Measurements from ENCODE around the gene RAB19. TPM values are rescaled to one million over a fixed set of nuclear protein-coding genes. Genes with fewer than 3 reads are reported as not detected.

The RAB19 gene
- total RNA-seq, 1 experiment from 2014 or later: not detected

DNA sequence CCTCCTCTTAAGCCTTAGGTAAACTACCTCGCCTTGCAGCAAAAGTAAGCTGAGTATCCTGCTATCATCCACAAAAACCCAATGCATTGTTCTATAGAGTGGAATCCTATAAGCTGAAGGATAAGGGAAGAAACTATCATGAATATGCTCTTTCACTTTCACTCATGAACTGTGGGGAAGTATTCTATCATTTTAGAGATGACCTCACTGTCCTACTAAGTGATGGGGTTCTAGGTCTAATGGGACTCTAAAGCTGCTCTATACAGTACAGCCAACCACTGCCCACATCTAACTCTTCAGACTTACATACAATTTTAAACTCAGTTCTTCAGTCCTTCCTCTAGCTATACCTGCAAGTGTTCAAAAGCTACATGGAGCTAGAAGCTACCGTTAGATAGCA is 59.3 kb downstream of the RAB19 start:
- Histone ChIP-seq H3K9ac (ENCODE audit: low read length) (no peak overlapping the region), H4K20me1 (ENCODE audit: insufficient read depth, low read depth, low read length) (0 out of 2 replicates have a peak, but pooled peaks cover 15% of the 10 kb centered on the region), H3K4me3 (ENCODE audit: low read length) (no peak overlapping the region), H3K4me1 (ENCODE audit: low read length) (no peaks in the 10 kb centered on the region), H3K27me3 (ENCODE audit: low read length) (no peaks in the 10 kb centered on the region), H3K9me2 (replicated peaks; ENCODE audit: insufficient read depth, low read length) (no peaks in the 10 kb centered on the region), H3K9me3 (ENCODE audit: low read length) (no peaks in the 10 kb centered on the region), H3K79me2 (ENCODE audit: low read length) (peaks cover 54% of the 10 kb centered on the region), H2AFZ (ENCODE audit: low read length) (no peak overlapping the region), H3K36me3 (ENCODE audit: insufficient read depth, low read length) (peaks cover 22% of the 10 kb centered on the region; the same call in 1 of the 2 replicates), H3K4me2 (ENCODE audit: low read depth, low read length, poor library complexity, severe bottlenecking) (no peak overlapping the region), H3K27ac (ENCODE audit: low read length) (no peak overlapping the region)
- no peak for DNase-seq

GRCh38 chr7:140475747-140476333 is 72.0 kb downstream of the RAB19 start:
- H3K27ac ChIP-seq (ENCODE audit: low read length): no peak overlapping the region
- H3K4me3 ChIP-seq (ENCODE audit: low read length): no peak overlapping the region
- no peak overlapping the region for H2AFZ ChIP-seq (ENCODE audit: low read length)
- no peaks in the 10 kb centered on the region for H3K9me2 ChIP-seq (replicated peaks; ENCODE audit: insufficient read depth, low read length)
- no peaks in the 10 kb centered on the region for H3K9me3 ChIP-seq (ENCODE audit: low read length)
- DNase-seq: peak; percentile 80
- peaks cover 40% of the 10 kb centered on the region for H4K20me1 ChIP-seq (ENCODE audit: insufficient read depth, low read depth, low read length)
- H3K79me2 ChIP-seq (ENCODE audit: low read length): peaks cover 81% of the 10 kb centered on the region
- peaks cover 3% of the 10 kb centered on the region; the same call in 1 of the 2 replicates for H3K36me3 ChIP-seq (ENCODE audit: insufficient read depth, low read length)
- no peak overlapping the region for H3K9ac ChIP-seq (ENCODE audit: low read length)
- no peaks in the 10 kb centered on the region for H3K27me3 ChIP-seq (ENCODE audit: low read length)
- peaks cover 30% of the 10 kb centered on the region for H3K4me1 ChIP-seq (ENCODE audit: low read length)
- H3K4me2 ChIP-seq (ENCODE audit: low read depth, low read length, poor library complexity, severe bottlenecking): no peak overlapping the region

DNA sequence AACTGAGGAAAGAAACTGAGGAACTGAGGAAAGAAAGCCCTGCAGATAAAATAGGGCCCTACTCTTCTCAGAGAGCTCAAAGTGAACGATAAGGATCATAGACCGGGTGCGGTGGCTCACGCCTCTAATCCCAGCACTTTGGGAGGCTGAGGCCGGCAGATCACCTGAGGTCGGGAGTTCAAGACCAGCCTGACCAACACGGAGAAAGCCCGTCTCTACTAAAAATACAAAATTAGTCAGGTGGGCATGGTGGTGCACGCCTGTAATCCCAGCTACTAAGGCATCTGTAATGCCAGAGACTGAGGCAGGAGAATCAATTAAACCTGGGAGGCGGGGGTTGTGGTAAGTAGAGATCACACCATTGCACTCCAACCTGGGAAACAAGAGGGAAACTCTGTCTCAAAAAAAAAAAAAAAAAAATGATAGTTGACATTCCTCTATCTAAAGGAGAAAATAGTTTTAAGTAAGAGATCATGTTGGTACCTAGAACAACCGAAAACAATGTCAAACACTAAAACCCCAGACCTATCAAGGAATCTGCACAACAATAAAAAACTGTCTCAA is 72.9 kb downstream of the RAB19 start:
- Histone ChIP-seq H3K9ac (ENCODE audit: low read length) (peak overlapping the region; percentile 27; the same call in 1 of the 2 replicates), H3K9me2 (replicated peaks; ENCODE audit: insufficient read depth, low read length) (no peaks in the 10 kb centered on the region), H2AFZ (ENCODE audit: low read length) (no peak overlapping the region), H4K20me1 (ENCODE audit: insufficient read depth, low read depth, low read length) (peaks cover 31% of the 10 kb centered on the region), H3K4me1 (ENCODE audit: low read length) (peaks cover 30% of the 10 kb centered on the region), H3K9me3 (ENCODE audit: low read length) (no peaks in the 10 kb centered on the region), H3K27me3 (ENCODE audit: low read length) (no peaks in the 10 kb centered on the region), H3K4me3 (ENCODE audit: low read length) (peak overlapping the region; percentile 98; the same call in 1 of the 2 replicates), H3K36me3 (ENCODE audit: insufficient read depth, low read length) (no peaks in the 10 kb centered on the region; the same call in 1 of the 2 replicates), H3K27ac (ENCODE audit: low read length) (0 out of 2 replicates have a peak overlapping the region, but pooled peaks have one; percentile 15), H3K4me2 (ENCODE audit: low read depth, low read length, poor library complexity, severe bottlenecking) (peak overlapping the region; percentile 86), H3K79me2 (ENCODE audit: low read length) (peaks cover 72% of the 10 kb centered on the region)
- DNase-seq: no peak

Small RNAs within 50 kb of the gene (small RNA-seq; reads per million reads assigned to genes)
- gene RNA5SP247: not detected
- gene RNA5SP248: 283 reads per million, percentile 99 among the genes with 10 or more reads in this experiment

Other genes with a start within 250 kb of the RAB19 start
- 4.3 and 7.2 TPM in 2 replicates for gene KDM7A, start 227.1 kb upstream of the RAB19 start, total RNA-seq (2014; rRNA removed; shearing (Covaris generic); ENCODE audit: low replicate concordance)
- 4.2 and 5.6 TPM in 2 replicates for gene SLC37A3, start 5.5 kb upstream of the RAB19 start, total RNA-seq (2014; rRNA removed; shearing (Covaris generic); ENCODE audit: low replicate concordance)
- 68.8 and 89.3 TPM in 2 replicates for gene MKRN1, start 75.4 kb downstream of the RAB19 start, total RNA-seq (2014; rRNA removed; shearing (Covaris generic); ENCODE audit: low replicate concordance)
- not detected in 2 replicates for gene DENND2A, start 236.8 kb downstream of the RAB19 start, total RNA-seq (2014; rRNA removed; shearing (Covaris generic); ENCODE audit: low replicate concordance)